OCI-LY7 (cell line): ENCODE results near the gene DAB2IP. TPM values are rescaled to one million over a fixed set of nuclear protein-coding genes. Genes with fewer than 3 reads are reported as not detected.

Source experiments
- BruUV-seq: library from RNA; stranded (reverse); fragments of 400-500 nt; replicated peaks from 2 replicates; lab custom pipeline; 2021; lab: Mats Ljungman, UMichigan
- CTCF ChIA-PET: fragments of 300-600 bp; sonication (Branson Sonifier 250); formaldehyde crosslinking; loops from one replicate; lab custom pipeline; 2022; ENCODE audit warnings: antibody characterized with exemption; ENCODE audit not compliant: unreplicated experiment; lab: Charles Lee
- POLR2A ChIA-PET: fragments of 300-600 bp; sonication (Branson Sonifier 250); formaldehyde crosslinking; loops from one replicate; lab custom pipeline; 2022; ENCODE audit warnings: antibody characterized with exemption; lab: Charles Lee
- DNase-seq: peaks from one replicate; pipeline ENCODE4 v3.0.0-alpha.2; 2015; ENCODE audit warnings: low spot score
- H2AFZ ChIP-seq: fragments of 200-600 bp; sonication (generic), shearing (Covaris generic); 2 replicates; pipeline ENCODE4 v1.6.1; 2014; ENCODE audit warnings: mild to moderate bottlenecking, antibody characterized with exemption, low read length, moderate library complexity
- H3K27ac ChIP-seq: fragments of 200-600 bp; sonication (generic); 2 replicates; pipeline ENCODE4 v1.5.1; 2014; ENCODE audit warnings: mixed run types, low read depth, mild to moderate bottlenecking, moderate library complexity, low read length, inconsistent platforms; ENCODE audit not compliant: poor library complexity, severe bottlenecking
- H3K36me3 ChIP-seq: fragments of 200-600 bp; sonication (generic); 2 replicates; pipeline ENCODE4 v1.6.1; 2014; ENCODE audit warnings: mild to moderate bottlenecking, antibody characterized with exemption, low read length, moderate library complexity, mixed read lengths; ENCODE audit not compliant: insufficient read depth
- H3K4me1 ChIP-seq: fragments of 200-600 bp; sonication (generic); 2 replicates; pipeline ENCODE4 v1.5.1; 2014; ENCODE audit warnings: mild to moderate bottlenecking, low read length; ENCODE audit not compliant: insufficient read depth, poor library complexity, severe bottlenecking
- H3K4me2 ChIP-seq: fragments of 200-600 bp; sonication (generic); 2 replicates; pipeline ENCODE4 v1.6.1; 2014; ENCODE audit warnings: mild to moderate bottlenecking, low read length
- H3K4me3 ChIP-seq: fragments of 200-600 bp; sonication (generic); 2 replicates; pipeline ENCODE4 v1.5.1; 2014; ENCODE audit warnings: mild to moderate bottlenecking, low read depth, low read length; ENCODE audit not compliant: poor library complexity, severe bottlenecking
- H3K79me2 ChIP-seq: fragments of 200-600 bp; sonication (generic); 2 replicates; pipeline ENCODE4 v1.6.1; 2016; ENCODE audit warnings: low read depth, mild to moderate bottlenecking, low read length, moderate library complexity, mixed read lengths; ENCODE audit not compliant: insufficient read depth
- H3K9me2 ChIP-seq: fragments of 200-600 bp; sonication (generic); 2 replicates; pipeline ENCODE4 v1.6.1; 2016; ENCODE audit warnings: mild to moderate bottlenecking, low read length, mixed read lengths; ENCODE audit not compliant: insufficient read depth
- H3K9me3 ChIP-seq: fragments of 200-600 bp; sonication (generic); 2 replicates; pipeline ENCODE4 v1.6.1; 2014; ENCODE audit warnings: mild to moderate bottlenecking, mixed run types, low read length, mixed read lengths
- H4K20me1 ChIP-seq: fragments of 200-600 bp; sonication (generic); 2 replicates; pipeline ENCODE4 v1.6.1; 2014; ENCODE audit warnings: mild to moderate bottlenecking, antibody characterized with exemption, low read length, moderate library complexity, mixed read lengths; ENCODE audit not compliant: insufficient read depth
- CTCF ChIP-seq: fragments of 200-600 bp; sonication (generic); conservative IDR thresholded peaks from 2 replicates; pipeline ENCODE4 v1.5.1; 2014; ENCODE audit warnings: mild to moderate bottlenecking, antibody characterized with exemption, low read length, moderate library complexity, mixed read lengths
- EZH2phosphoT487 ChIP-seq: fragments of 200-600 bp; sonication (generic); IDR thresholded peaks from 2 replicates; pipeline ENCODE4 v1.6.1; 2018; ENCODE audit warnings: low read depth, borderline replicate concordance, mild to moderate bottlenecking, mixed run types, antibody characterized with exemption, low read length, moderate library complexity, mixed read lengths
- intact Hi-C: fragments of 100-400 bp; cut with micrococcal nuclease; formaldehyde crosslinking; loops from one replicate; pipeline ENCODE4 v1.10.0; 2022; ENCODE audit not compliant: unreplicated experiment
- total RNA-seq, 2 experiments: library from RNA; depleted of rRNA in 1 of 2; stranded (reverse); fragments of >200 nt in 1 of 2; shearing (Covaris generic) in 1 of 2; gene quantifications; 2 replicates each; pipeline ENCODE4 v1.2.3, GENCODE V29; 2014 to 2022

The DAB2IP gene
- total RNA-seq, 2 experiments from 2014 or later, result 3.9 to 11.1 TPM

- no peaks in the 10 kb centered on the region for H4K20me1 ChIP-seq
- no peak for DNase-seq
- H3K4me3 ChIP-seq, result no peak overlapping the region
- TF ChIP-seq EZH2phosphoT487 (no peak), CTCF (no peak)
- no peaks in the 10 kb centered on the region for H3K9me3 ChIP-seq
- H3K9me2 ChIP-seq, result no peaks in the 10 kb centered on the region
- no peak overlapping the region for H3K4me2 ChIP-seq
- no peaks in the 10 kb centered on the region for H3K4me1 ChIP-seq
- POLR2A ChIA-PET, result interaction anchor here (0.6 kb wide), 1 partner anchor 261 kb away, joined by 4 read pairs; no protein-coding TSS in a partner anchor
- CTCF ChIA-PET, result interaction anchor here (1.2 kb wide), 1 partner anchor 8 kb away, joined by 3 read pairs; no protein-coding TSS in a partner anchor
- no peaks in the 10 kb centered on the region for H3K36me3 ChIP-seq
- no peak overlapping the region for H2AFZ ChIP-seq
- H3K27ac ChIP-seq, result no peak overlapping the region
- intact Hi-C loops, result loop anchor here (5.0 kb wide), 1 partner anchor 39 kb away; no protein-coding TSS in a partner anchor
- BruUV-seq, result no TSS peak
- no peaks in the 10 kb centered on the region for H3K79me2 ChIP-seq
Measured at GRCh38 chr9:121681404-121681803, 30.0 kb downstream of the DAB2IP start.

GRCh38 chr9:121682201-121682600, 30.8 kb downstream of the DAB2IP start:
- no peak overlapping the region for H3K4me2 ChIP-seq
- H3K9me2 ChIP-seq, result no peaks in the 10 kb centered on the region
- TF ChIP-seq CTCF (no peak), EZH2phosphoT487 (no peak)

DNA sequence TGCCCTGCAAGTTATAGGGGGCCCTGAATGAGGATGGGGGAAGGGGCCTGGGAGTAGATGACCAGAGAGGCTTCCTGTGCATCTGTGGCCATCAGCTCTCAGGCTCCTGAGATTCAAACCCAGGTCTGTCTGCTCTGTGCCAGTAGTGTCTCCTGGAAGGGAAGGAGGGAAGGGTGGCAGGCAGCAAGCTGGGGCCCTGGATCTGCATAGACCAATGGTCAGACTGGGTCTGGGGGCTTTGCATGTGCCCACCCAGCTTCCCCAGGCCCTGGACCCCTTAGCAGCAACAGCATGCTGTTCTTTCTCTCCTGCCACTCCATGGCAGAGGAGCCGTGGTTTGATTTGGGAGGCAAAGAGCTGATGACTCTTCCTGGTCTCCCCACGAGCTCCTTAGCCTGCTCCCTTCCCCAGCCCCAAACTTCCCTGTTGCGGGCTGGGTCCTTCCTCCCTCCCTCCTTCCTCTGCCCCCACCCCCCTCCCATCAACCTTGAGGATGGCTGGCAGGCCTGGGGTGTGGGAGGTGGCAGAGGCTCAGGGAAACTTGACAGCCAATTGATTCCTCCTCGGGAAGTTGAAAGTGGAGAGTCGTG, 31.6 kb downstream of the DAB2IP start:
- Histone ChIP-seq H3K9me2 (no peaks in the 10 kb centered on the region), H3K4me3 (no peak overlapping the region), H3K9me3 (no peaks in the 10 kb centered on the region), H2AFZ (no peak overlapping the region), H3K4me1 (peaks cover 4% of the 10 kb centered on the region), H4K20me1 (no peaks in the 10 kb centered on the region), H3K27ac (no peak overlapping the region), H3K36me3 (no peaks in the 10 kb centered on the region), H3K4me2 (no peak overlapping the region), H3K79me2 (no peaks in the 10 kb centered on the region)
- DNase-seq, result no peak
- intact Hi-C loops, result loop anchor here (5.0 kb wide), 1 partner anchor 41 kb away; no protein-coding TSS in a partner anchor
- ChIA-PET CTCF (interaction anchor here (1.2 to 1.8 kb wide), 2 partner anchors 137 to 313 kb away, joined by 3 to 5 read pairs; no protein-coding TSS in a partner anchor), POLR2A (interaction anchor here (0.6 to 1.6 kb wide), 3 partner anchors 20 to 330 kb away, joined by 3 to 5 read pairs (median 4); no protein-coding TSS in a partner anchor)
- no peak for TF ChIP-seq EZH2phosphoT487
- TF ChIP-seq CTCF, result no peak
- BruUV-seq, result no TSS peak

More at GRCh38 chr9:121682201-121682600, 30.8 kb downstream of the DAB2IP start:
- Histone ChIP-seq H4K20me1 (no peaks in the 10 kb centered on the region), H3K4me1 (peaks cover 3% of the 10 kb centered on the region), H3K27ac (no peak overlapping the region), H3K36me3 (no peaks in the 10 kb centered on the region), H3K79me2 (no peaks in the 10 kb centered on the region), H2AFZ (no peak overlapping the region), H3K4me3 (no peak overlapping the region), H3K9me3 (no peaks in the 10 kb centered on the region)
- ChIA-PET CTCF (no interaction called here), POLR2A (interaction anchor here (1.1 kb wide), 1 partner anchor 330 kb away, joined by 3 read pairs; no protein-coding TSS in a partner anchor)
- BruUV-seq, result no TSS peak
- no peak for DNase-seq
- intact Hi-C loops, result loop anchor here (5.0 kb wide), 1 partner anchor 40 kb away; no protein-coding TSS in a partner anchor
